ENCODE results near the gene CORO6. TPM values are rescaled to one million over a fixed set of nuclear protein-coding genes. Genes with fewer than 3 reads are reported as not detected.

Gene CORO6
- total and polyA plus RNA-seq, 2 of the 13 experiments (the other 11 are each of a cell fraction or from before 2014, with no cell fraction given): 0.42 to 0.82 TPM

DNA sequence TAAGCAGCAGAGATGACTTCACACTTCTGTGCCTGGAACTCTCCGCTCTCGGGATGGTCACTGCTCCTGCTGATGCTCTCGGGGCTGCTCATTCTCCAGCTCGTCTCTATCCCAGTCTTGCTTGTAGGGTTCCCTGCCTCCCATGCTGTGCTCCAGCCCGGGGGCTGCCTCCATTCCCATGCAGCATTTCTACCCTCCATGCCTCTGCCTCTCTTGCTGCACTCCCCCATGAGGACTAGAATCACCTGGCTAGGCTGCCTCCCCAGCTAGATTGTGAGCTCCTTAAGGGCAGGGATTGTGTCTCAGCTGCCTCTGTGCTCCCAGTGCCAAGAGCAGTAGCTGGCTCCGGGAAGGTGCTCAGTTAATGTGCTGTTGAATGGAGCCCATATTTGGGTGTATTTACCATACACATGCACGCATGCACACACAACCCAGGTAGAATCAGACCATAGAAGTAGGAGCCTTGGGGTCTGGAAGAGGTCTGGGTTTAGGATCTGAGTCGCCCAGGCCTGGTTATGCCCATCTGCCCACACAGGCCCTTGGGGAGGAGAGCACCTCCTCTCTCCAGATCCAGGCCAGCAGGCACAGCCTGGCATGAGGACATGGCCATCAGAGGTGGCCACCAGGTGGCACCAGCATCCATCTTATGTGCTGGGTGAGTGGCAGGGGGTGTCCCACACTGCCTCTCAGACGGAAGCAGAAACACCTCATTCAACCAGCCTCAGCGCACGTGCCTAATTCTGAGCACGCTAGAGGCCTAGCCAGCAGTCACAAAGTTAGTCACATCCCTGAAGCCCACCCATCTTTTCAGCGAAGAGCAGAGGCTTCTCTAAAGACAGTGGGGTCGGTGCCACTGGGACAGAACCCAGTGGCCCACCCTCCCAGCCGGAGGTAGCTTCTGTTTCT is 42.6 kb downstream of the CORO6 start (continued):
- TF ChIP-seq, protein P1, sequence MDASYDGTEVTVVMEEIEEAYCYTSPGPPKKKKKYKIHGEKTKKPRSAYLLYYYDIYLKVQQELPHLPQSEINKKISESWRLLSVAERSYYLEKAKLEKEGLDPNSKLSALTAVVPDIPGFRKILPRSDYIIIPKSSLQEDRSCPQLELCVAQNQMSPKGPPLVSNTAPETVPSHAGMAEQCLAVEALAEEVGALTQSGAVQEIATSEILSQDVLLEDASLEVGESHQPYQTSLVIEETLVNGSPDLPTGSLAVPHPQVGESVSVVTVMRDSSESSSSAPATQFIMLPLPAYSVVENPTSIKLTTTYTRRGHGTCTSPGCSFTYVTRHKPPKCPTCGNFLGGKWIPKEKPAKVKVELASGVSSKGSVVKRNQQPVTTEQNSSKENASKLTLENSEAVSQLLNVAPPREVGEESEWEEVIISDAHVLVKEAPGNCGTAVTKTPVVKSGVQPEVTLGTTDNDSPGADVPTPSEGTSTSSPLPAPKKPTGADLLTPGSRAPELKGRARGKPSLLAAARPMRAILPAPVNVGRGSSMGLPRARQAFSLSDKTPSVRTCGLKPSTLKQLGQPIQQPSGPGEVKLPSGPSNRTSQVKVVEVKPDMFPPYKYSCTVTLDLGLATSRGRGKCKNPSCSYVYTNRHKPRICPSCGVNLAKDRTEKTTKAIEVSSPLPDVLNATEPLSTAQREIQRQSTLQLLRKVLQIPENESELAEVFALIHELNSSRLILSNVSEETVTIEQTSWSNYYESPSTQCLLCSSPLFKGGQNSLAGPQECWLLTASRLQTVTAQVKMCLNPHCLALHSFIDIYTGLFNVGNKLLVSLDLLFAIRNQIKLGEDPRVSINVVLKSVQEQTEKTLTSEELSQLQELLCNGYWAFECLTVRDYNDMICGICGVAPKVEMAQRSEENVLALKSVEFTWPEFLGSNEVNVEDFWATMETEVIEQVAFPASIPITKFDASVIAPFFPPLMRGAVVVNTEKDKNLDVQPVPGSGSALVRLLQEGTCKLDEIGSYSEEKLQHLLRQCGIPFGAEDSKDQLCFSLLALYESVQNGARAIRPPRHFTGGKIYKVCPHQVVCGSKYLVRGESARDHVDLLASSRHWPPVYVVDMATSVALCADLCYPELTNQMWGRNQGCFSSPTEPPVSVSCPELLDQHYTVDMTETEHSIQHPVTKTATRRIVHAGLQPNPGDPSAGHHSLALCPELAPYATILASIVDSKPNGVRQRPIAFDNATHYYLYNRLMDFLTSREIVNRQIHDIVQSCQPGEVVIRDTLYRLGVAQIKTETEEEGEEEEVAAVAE (CRISPR knock-in tag; IDR thresholded peaks at IDR 0.05; ENCODE audit: borderline replicate concordance): no peak
- TF ChIP-seq HCFC1 (IDR thresholded peaks at IDR 0.05; ENCODE audit: low read depth, low read length) (no peak), ZMAT3 (CRISPR knock-in tag; conservative IDR thresholded peaks at IDR 0.05) (no peak)

DNA sequence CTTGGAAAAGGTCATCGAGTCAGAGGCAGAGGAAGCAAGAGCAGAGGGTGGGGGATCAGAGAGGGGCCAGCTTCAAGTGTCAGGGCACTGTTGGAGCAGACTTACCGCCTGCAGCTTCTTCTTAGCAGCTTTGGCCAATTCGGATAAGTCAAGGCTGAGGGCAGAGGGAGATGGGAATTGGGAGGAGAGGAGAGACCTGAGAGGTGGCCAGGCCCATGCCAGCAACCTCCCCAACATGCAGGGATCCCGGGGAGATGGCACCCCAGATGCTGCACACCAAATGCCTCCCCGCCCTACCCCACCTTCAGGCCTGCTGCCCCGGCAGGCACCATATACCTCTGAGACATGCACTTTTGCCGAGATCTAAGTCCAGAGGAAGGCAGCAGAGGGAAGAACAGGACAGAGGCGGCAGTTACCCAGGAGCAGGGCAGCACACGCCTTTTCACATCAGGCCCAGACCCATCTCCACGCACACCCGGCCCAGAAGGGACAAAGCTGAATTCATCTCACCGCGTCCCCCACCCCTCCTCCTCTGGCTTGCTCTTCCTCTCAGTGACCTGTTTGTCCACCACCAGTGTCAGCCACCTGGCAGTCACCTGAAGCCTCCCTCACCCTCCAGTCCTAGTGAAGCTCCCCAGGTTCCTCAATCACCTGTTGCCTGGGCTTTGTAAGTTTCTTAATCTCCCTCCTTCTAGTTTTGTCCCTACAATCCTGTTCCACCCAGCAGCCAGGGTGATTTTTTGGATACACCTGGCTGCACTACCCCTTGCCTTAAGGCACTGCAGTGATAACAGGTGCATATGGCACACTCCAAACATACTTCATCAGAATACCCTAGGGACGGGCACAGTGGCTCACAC is 43.9 kb downstream of the CORO6 start:
- intact Hi-C loops (cut with micrococcal nuclease; ENCODE audit: unreplicated experiment): no loop called here
- CTCF ChIA-PET (ENCODE audit: low intra/inter-chr PET ratio, low total read pairs): interaction anchor here (0.6 to 3.1 kb wide), 3 partner anchors 13 to 35 kb away, joined by 3 to 39 read pairs (median 13); partner anchors contain the start of gene ANKRD13B
- H3K36me3 ChIP-seq (replicated peaks in 1 of 2; ENCODE audit: control insufficient read depth in 1 of 2, insufficient read depth in 2 of 2, low read length in 2 of 2): peaks cover 6 to 20% of the 10 kb centered on the region in 2 experiments; a peak in 4 of 5 replicates
- no peak overlapping the region for H3K4me3 ChIP-seq (replicated peaks in 1 of 3; ENCODE audit: insufficient read depth in 1 of 3, low read depth in 2 of 3, low read length in 3 of 3)
- no peak for DNase-seq (ENCODE audit: low spot score)
- POLR2A ChIA-PET: no interaction called here
- WGBS (ENCODE audit: low lambda C conversion rate): 92% methylated on average over 5 of the region's 14 CpGs
- H3K79me2 ChIP-seq (ENCODE audit: insufficient read depth, low read length): no peaks in the 10 kb centered on the region
- no TSS peak for BruUV-seq (replicated peaks)
- TF ChIP-seq POLR2A (IDR thresholded peaks at IDR 0.05; ENCODE audit: insufficient read depth in 1 of 2, low read depth in 2 of 2, low read length in 2 of 2) (no peak), ZNF501 (CRISPR knock-in tag; IDR thresholded peaks at IDR 0.05) (no peak), ADNP (CRISPR knock-in tag; IDR thresholded peaks at IDR 0.05) (no peak), MIXL1 (CRISPR knock-in tag; IDR thresholded peaks at IDR 0.05) (no peak), KLF13 (CRISPR knock-in tag; IDR thresholded peaks at IDR 0.05) (no peak), ZNF746 (CRISPR knock-in tag; IDR thresholded peaks at IDR 0.05) (no peak), MYNN (CRISPR knock-in tag; IDR thresholded peaks at IDR 0.05; ENCODE audit: low read depth) (no peak)
- TF ChIP-seq, protein P2, sequence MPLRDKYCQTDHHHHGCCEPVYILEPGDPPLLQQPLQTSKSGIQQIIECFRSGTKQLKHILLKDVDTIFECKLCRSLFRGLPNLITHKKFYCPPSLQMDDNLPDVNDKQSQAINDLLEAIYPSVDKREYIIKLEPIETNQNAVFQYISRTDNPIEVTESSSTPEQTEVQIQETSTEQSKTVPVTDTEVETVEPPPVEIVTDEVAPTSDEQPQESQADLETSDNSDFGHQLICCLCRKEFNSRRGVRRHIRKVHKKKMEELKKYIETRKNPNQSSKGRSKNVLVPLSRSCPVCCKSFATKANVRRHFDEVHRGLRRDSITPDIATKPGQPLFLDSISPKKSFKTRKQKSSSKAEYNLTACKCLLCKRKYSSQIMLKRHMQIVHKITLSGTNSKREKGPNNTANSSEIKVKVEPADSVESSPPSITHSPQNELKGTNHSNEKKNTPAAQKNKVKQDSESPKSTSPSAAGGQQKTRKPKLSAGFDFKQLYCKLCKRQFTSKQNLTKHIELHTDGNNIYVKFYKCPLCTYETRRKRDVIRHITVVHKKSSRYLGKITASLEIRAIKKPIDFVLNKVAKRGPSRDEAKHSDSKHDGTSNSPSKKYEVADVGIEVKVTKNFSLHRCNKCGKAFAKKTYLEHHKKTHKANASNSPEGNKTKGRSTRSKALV (CRISPR knock-in tag; IDR thresholded peaks at IDR 0.05): no peak
- no peak overlapping the region for H3K4me2 ChIP-seq (ENCODE audit: low read depth, low read length)
- FAIRE-seq: no peak
- in situ Hi-C loops (cut with HindIII; ENCODE audit: extremely low pct_ligation_motif_present, low pct_unique_long_range_greater_than_20kb): no loop called here
- no peaks in the 10 kb centered on the region; the same call in 1 of the 2 replicates for H4K20me1 ChIP-seq (ENCODE audit: insufficient read depth, low read length)
- H3K9me3 ChIP-seq (ENCODE audit: low read length): no peaks in the 10 kb centered on the region
- H3K27ac ChIP-seq (ENCODE audit: extremely low read length, insufficient read depth, low read length): no peak overlapping the region
- H2AFZ ChIP-seq (ENCODE audit: low read length): no peak overlapping the region
- no peak for ATAC-seq
- H3K27me3 ChIP-seq (ENCODE audit: control insufficient read depth in 1 of 2, insufficient read depth in 2 of 2, low read length in 2 of 2): no peaks in the 10 kb centered on the region
- H3K4me1 ChIP-seq (ENCODE audit: insufficient read depth, low read length): peaks cover 21% of the 10 kb centered on the region
- H3K9ac ChIP-seq (ENCODE audit: insufficient read depth, low read depth, low read length): no peak overlapping the region
